HepG2 (cell line): ENCODE measurements around the gene PIGN. TPM values are rescaled to one million over a fixed set of nuclear protein-coding genes. Genes with fewer than 3 reads are reported as not detected.
A peak's percentile ranks its signal among the peaks of the same experiment; 100 is the strongest.

Source experiments
- ARID3A ChIP-seq: IDR thresholded peaks from 2 replicates; pipeline ENCODE4 v1.6.1; 2012; ENCODE audit warnings: low read depth, low read length, improper control_type of control experiment
- ARNTL ChIP-seq: sonication (generic); formaldehyde crosslinking; IDR thresholded peaks from 2 replicates; pipeline ENCODE4 v1.4.0; 2020; ENCODE audit warnings: mild to moderate bottlenecking, missing genetic modification reagents
- EEA1 ChIP-seq: sonication (generic); formaldehyde crosslinking; IDR thresholded peaks from 2 replicates; pipeline ENCODE4 v1.5.1; 2020; ENCODE audit warnings: mild to moderate bottlenecking, missing genetic modification reagents, borderline replicate concordance
- FOXJ3 ChIP-seq: sonication (generic); formaldehyde crosslinking; IDR thresholded peaks from 2 replicates; pipeline ENCODE4 v1.4.0; 2020; ENCODE audit warnings: missing genetic modification reagents, mild to moderate bottlenecking, borderline replicate concordance
- FOXO1 ChIP-seq: sonication (generic); formaldehyde crosslinking; IDR thresholded peaks from 2 replicates; pipeline ENCODE4 v1.4.0; 2020; ENCODE audit warnings: missing genetic modification reagents
- KLF15 ChIP-seq: sonication (generic); formaldehyde crosslinking; IDR thresholded peaks from 2 replicates; pipeline ENCODE4 v1.8.1; 2023; ENCODE audit warnings: borderline replicate concordance, mild to moderate bottlenecking, inconsistent platforms, missing genetic modification reagents, mixed read lengths
- MAFF ChIP-seq: IDR thresholded peaks from 2 replicates; pipeline ENCODE4 v1.6.1; 2011; ENCODE audit warnings: low read depth, low read length, improper control_type of control experiment
- MLXIP ChIP-seq: sonication (generic); formaldehyde crosslinking; IDR thresholded peaks from 2 replicates; pipeline ENCODE4 v1.9.0; 2021; ENCODE audit warnings: missing genetic modification reagents, borderline replicate concordance
- RFXAP ChIP-seq: sonication (generic); formaldehyde crosslinking; IDR thresholded peaks from 2 replicates; pipeline ENCODE4 v1.4.0; 2020; ENCODE audit warnings: missing genetic modification reagents, borderline replicate concordance
- SAP130 ChIP-seq: IDR thresholded peaks from 2 replicates; pipeline ENCODE4 v1.6.1; 2016; ENCODE audit warnings: low read depth
- SKI ChIP-seq: fragments of 450-650 bp; IDR thresholded peaks from one replicate; pipeline ENCODE4 v1.6.1; 2018; ENCODE audit warnings: mild to moderate bottlenecking; ENCODE audit not compliant: partially characterized antibody
- SPEN ChIP-seq: sonication (generic); formaldehyde crosslinking; IDR thresholded peaks from 2 replicates; pipeline ENCODE4 v1.5.1; 2020; ENCODE audit warnings: low read depth, mild to moderate bottlenecking, missing genetic modification reagents
- ZKSCAN5 ChIP-seq: sonication (generic); formaldehyde crosslinking; IDR thresholded peaks from 2 replicates; pipeline ENCODE4 v1.5.1; 2020; ENCODE audit warnings: mild to moderate bottlenecking, missing genetic modification reagents
- ZMAT3 ChIP-seq: sonication (generic); formaldehyde crosslinking; conservative IDR thresholded peaks from 2 replicates; pipeline ENCODE4 v1.7.0; 2021; ENCODE audit warnings: missing genetic modification reagents
- ZMYM2 ChIP-seq: sonication (generic); formaldehyde crosslinking; IDR thresholded peaks from 2 replicates; pipeline ENCODE4 v1.8.0; 2022; ENCODE audit warnings: mild to moderate bottlenecking, missing genetic modification reagents
- ZNF260 ChIP-seq: sonication (generic); formaldehyde crosslinking; IDR thresholded peaks from 2 replicates; pipeline ENCODE4 v1.4.0; 2020; ENCODE audit warnings: missing genetic modification reagents, low read depth, mild to moderate bottlenecking, borderline replicate concordance
- ZNF431 ChIP-seq: sonication (generic); formaldehyde crosslinking; IDR thresholded peaks from 2 replicates; pipeline ENCODE4 v1.9.0; 2022; ENCODE audit warnings: missing genetic modification reagents, low read depth, mild to moderate bottlenecking, borderline replicate concordance
- ZNF550 ChIP-seq: sonication (generic); formaldehyde crosslinking; IDR thresholded peaks from 2 replicates; pipeline ENCODE4 v1.4.0; 2020; ENCODE audit warnings: mild to moderate bottlenecking, missing genetic modification reagents, borderline replicate concordance
- ZNF768 ChIP-seq: sonication (generic); formaldehyde crosslinking; IDR thresholded peaks from 2 replicates; pipeline ENCODE4 v1.4.0; 2020; ENCODE audit warnings: missing genetic modification reagents
- ZNF800 ChIP-seq: sonication (generic); formaldehyde crosslinking; IDR thresholded peaks from 2 replicates; pipeline ENCODE4 v1.4.0; 2020; ENCODE audit warnings: missing genetic modification reagents
- ZSCAN29 ChIP-seq: sonication (generic); formaldehyde crosslinking; conservative IDR thresholded peaks from 2 replicates; pipeline ENCODE4 v1.4.0; 2020; ENCODE audit warnings: mild to moderate bottlenecking, missing genetic modification reagents
- ZSCAN30 ChIP-seq: sonication (generic); formaldehyde crosslinking; IDR thresholded peaks from 2 replicates; pipeline ENCODE4 v1.5.0; 2020; ENCODE audit warnings: mild to moderate bottlenecking, missing genetic modification reagents
- polyA plus RNA-seq, 8 experiments: library from polyadenylated mRNA; depleted of rRNA in 3 of 8; stranded (reverse) in 7 of 8; unstranded in 1 of 8; fragments of >200 nt; fragmentation: Illumina TruSeq in 4 of 8; extraction: Trizol in 4 of 8; gene quantifications; 2 replicates each; pipeline versions ENCODE4 v1.2.1 to v1.2.3, GENCODE V29; 2011 to 2016; ENCODE audit warnings: low read depth in 4 of 8, missing spikeins in 1 of 8, mixed read lengths in 1 of 8; ENCODE audit not compliant: insufficient read depth in 1 of 8
- total RNA-seq, 5 experiments: library from RNA; depleted of rRNA; stranded (reverse); fragments of >200 nt; fragmentation: Illumina TruSeq; extraction: Trizol; gene quantifications; 2 replicates each; pipeline ENCODE4 v1.2.3, GENCODE V29; 2016; ENCODE audit warnings: low read depth in 1 of 5

Gene PIGN
- total and polyA plus RNA-seq, 2 of the 13 experiments (the other 11 are each of a cell fraction or from before 2014, with no cell fraction given) = 15.5 to 33.6 TPM

GRCh38 chr18:62186774-62187542 lies at the start of gene PIGN, which contains the start of gene RELCH (continued):
- TF ChIP-seq ZSCAN30 (CRISPR knock-in tag) = 0 out of 2 replicates have a peak, but pooled peaks have one; percentile 49
- no peak for TF ChIP-seq MLXIP (CRISPR knock-in tag)
- TF ChIP-seq ZKSCAN5 (CRISPR knock-in tag) = no peak
- TF ChIP-seq MAFF = no peak
- no peak for TF ChIP-seq ZNF550 (CRISPR knock-in tag)
- no peak for TF ChIP-seq ARNTL (CRISPR knock-in tag)
- TF ChIP-seq SAP130 = peak; percentile 91
- 0 out of 2 replicates have a peak, but pooled peaks have one; percentile 39 for TF ChIP-seq ZSCAN29 (CRISPR knock-in tag)
- TF ChIP-seq ZMAT3 (CRISPR knock-in tag) = peak; percentile 57; the same call in 1 of the 2 replicates
- TF ChIP-seq ZMYM2 = no peak
- peak; percentile 25; the same call in 1 of the 2 replicates for TF ChIP-seq SPEN
- peak; percentile 13; the same call in 1 of the 2 replicates for TF ChIP-seq ZNF768 (CRISPR knock-in tag)
- 0 out of 2 replicates have a peak, but pooled peaks have one; percentile 1 for TF ChIP-seq ZNF431 (CRISPR knock-in tag)
- no peak for TF ChIP-seq FOXJ3 (CRISPR knock-in tag)
- no peak for TF ChIP-seq ARID3A
- no peak for TF ChIP-seq ZNF260 (CRISPR knock-in tag)
- TF ChIP-seq SKI = no peak
- TF ChIP-seq RFXAP (CRISPR knock-in tag) = no peak; the same call in 1 of the 2 replicates
- TF ChIP-seq KLF15 (CRISPR knock-in tag) = no peak
- no peak; the same call in 1 of the 2 replicates for TF ChIP-seq ZNF800 (CRISPR knock-in tag)
- no peak for TF ChIP-seq FOXO1 (CRISPR knock-in tag)
- peak; percentile 65; the same call in 1 of the 2 replicates for TF ChIP-seq EEA1 (CRISPR knock-in tag)
